HG02571 (cell line): ENCODE results near the gene RBM11.
"Not testable (repeated sequence)": the region's sequence is repeated elsewhere in the genome, so short reads cannot be mapped to it uniquely, and the experiment has no call there.

Experiments used
- ATAC-seq: cut with Tn5 transposase; IDR thresholded peaks from one replicate; pipeline ENCODE4 v1.9.1; 2021; ENCODE audit warnings: mild to moderate bottlenecking, moderate library complexity; ENCODE audit not compliant: unreplicated experiment

Gene RBM11, protein sequence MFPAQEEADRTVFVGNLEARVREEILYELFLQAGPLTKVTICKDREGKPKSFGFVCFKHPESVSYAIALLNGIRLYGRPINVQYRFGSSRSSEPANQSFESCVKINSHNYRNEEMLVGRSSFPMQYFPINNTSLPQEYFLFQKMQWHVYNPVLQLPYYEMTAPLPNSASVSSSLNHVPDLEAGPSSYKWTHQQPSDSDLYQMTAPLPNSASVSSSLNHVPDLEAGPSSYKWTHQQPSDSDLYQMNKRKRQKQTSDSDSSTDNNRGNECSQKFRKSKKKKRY

DNA sequence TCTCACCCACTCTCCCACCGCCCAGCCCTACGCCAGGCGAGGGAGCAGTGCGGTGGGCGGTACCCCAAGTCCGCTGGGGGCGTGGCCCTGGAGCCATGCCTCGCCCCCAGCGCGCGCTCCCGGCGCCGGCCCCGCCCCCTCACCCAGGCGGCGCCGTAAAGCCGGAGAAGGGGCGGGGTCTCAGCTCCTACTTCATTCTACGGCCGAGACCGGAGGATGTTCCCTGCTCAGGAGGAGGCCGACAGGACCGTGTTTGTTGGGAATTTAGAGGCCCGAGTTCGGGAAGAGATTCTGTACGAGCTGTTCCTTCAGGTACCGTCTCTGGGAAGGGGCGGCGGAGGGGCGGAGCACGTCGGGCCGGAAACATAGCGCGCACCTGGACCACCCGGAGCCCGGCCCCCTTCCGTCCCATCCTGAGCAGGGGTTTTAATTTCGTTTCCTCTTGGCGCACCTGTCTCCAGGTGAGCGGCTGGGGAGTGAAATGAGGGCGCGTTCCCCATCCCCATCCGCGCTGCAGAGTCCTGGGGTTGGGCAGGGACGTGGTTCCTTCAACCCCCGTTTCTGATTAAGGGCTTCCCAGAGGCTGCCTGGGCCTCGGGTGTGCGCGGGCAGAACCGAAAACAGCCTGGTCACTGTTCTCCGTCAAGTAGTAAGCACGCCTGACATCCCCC is at the start of gene RBM11:
Gene RBM11 (plus strand): TSS at position 187 of the 671 bp plus-strand sequence. CDS start 30 bp downstream, at position 217.
- peak; percentile 92 for ATAC-seq

DNA sequence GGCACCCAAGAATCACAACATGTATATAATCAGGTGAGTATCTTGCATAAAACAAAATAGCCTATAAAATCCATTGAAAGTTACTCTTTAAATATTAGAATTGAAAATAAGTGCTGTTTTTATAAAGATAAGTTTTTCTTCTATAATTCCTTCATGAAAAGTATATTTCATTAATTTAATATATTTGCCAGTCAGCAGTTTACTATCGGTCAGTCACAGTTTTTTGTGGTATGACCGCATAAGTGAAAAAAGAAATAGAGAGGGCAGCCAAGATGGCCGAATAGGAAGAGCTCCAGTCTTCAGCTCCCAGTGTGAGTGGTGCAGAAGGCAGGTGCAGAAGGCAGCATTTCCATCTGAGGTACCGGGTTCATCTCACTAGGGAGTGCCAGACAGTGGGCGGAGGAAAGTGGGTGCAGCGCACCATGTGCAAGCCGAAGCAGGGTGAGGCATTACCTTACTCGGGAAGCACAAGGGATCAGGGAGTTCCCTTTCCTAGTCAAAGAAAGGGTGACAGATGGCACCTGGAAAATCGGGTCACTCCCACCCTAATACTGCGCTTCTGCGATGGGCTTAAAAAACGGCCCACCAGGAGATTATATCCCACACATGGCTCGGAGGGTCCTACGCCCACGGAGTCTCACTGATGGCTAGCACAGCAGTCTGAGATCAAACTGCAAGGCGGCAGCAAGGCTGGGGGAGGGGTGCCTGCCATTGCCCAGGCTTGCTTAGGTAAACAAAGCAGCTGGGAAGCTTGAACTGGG is 49.3 kb upstream of the RBM11 start:
- not testable (repeated sequence) for ATAC-seq

DNA sequence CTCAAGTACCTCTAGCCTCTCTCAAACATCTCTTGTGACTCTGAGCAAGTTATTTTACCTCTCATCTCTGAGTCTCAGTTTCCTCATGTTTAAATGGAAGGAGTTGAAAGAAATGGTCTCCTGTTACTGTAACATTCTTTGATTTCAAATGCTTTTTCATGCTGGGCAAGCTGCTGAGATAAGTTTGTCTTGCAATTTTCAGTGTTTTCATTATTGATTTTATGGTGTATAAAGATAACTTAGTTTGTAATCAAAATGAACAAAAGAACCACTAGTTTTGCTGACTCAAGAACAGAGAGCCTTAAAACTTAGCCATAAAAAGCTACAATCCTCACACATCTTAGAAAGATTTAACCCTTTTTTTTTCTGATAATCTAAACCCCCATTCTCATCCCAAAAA is 9.7 kb upstream of the RBM11 start:
- no peak for ATAC-seq

DNA sequence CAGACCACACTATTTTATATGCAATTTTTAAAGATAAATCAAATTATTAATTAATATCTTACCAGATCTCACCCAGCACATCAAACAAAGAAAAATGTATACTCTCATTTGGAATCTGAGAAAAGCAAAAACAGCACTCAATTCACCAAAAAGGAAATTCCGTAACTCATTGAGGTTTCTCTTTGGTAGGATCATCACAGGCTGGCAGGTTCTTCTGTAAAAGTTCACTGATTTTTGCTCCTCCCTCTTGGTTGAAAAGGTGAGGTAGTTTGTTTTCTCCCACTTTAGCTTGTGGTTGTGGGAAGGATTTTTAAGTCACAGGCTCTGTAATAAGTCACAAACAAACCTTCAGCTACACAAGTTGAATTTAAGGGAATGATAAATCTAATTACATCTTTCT is 5.2 kb upstream of the RBM11 start, which contains the start of gene LIPI:
Gene LIPI (minus strand): TSS at position 218 of the 400 bp plus-strand sequence. CDS start 110 bp downstream, at position 108.
- no peak for ATAC-seq

DNA sequence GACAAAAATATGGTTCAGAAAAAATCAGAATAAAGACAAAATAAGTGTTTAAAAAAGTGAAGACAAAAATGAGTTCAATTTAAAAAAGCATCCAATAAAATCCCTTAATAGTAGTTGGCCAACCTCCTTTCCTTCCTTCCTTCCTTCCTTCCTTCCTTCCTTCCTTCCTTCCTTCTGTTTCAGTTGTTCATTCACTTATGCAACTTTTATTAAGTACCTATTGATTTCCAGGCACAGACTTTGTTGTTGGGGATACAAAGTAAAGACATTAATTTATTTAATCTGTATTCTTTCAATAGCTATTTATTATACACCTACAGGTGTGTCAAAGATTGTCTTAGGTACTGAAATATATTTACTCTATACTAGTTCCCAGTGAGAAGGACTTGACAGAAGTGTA is 2.8 kb upstream of the RBM11 start:
- ATAC-seq: no peak

DNA sequence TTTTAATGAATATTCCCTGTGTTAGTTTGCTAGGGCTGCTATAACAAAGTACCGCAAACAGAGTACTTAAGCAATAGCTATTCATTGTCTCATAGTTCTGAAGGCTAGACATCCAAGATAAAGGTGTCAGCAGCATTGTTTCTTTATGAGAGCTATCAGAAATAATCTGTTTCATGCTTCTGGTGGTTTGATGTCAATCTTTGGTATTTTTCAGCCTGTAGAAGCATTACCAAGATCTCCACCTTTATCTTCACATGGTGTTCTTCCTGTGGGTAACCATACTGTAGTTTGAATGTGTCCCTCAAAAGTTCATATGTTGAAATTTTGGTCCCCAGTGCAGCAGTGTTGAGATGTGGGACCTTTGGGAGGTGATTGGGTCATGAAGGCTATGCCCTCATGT is 7.4 kb downstream of the RBM11 start:
- no peak for ATAC-seq

DNA sequence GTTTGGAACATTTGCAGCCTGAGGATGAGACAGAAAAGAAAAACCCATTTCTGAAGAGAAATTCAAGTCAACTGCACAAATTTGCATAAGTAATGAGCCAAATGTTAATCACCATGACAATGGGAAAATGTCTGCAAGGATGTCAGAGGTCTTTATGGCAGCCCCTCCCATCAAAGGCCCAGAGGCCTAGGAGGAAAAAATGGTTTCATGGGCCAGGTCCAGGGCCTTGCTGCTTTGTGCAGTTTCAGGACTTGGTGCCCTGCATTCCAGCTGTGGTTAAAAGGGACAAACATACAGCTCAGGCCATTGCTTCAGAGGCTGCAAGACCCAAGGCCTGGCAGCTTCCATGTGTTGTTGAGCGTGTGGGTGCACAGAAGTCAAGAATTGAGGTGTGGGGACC is 13.4 kb downstream of the RBM11 start:
- no peak for ATAC-seq

DNA sequence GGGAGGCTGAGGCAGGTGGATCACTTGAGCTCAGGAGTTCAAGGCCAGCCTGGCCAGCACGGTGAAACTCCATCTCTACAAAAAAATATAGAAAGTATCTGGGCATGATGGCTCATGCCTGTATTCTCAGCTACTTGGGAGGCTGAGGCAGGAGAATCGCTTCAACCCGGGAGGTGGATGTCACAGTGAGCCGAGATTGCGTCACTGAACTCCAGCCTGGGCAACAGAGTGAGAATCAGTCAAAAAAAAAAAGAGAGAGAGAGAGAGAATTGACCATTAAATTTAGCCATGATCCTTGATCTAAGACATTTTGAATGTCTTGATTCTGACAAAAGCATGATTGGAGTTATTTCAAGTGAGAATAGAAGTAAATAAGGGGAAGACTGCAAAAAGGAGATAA is 19.1 kb downstream of the RBM11 start:
- no peak for ATAC-seq

DNA sequence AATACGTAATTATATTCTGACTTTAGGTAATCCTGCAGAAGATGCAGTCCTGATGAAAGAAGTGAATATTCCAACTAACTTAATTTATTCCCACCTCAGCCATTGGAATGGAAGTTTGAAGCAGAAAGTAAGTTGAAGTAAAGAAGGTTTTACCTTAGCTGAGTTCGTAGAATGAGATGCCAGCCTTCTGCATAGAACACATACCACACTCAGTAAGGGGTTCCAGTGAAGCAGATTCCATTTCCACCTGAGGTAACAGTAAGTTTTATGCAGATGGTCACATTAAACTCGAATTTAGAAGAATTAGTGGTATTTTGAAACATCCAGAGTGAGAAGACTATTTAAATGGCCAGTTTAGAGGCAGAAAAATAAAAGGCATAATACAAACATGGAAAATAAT is 20.2 kb downstream of the RBM11 start:
- ATAC-seq: no peak

DNA sequence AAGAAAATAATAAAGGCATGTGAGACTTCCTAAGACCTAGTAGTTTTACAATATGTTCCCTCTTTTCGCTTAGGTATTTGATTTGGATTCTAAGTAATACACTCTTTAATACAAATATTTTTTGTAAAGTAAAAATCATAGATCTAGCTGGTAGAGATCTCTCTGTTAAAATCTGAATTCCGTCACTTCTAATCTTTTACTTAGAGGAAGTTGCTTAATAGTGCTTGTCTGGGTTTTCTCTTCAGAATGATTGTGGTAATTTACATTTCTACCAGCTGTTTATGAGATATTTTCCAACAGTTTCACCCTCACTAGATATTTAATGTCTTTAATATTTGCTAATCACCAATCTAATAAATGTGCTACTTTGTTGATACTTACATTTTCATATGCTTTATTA is 23.3 kb downstream of the RBM11 start:
- no peak for ATAC-seq

DNA sequence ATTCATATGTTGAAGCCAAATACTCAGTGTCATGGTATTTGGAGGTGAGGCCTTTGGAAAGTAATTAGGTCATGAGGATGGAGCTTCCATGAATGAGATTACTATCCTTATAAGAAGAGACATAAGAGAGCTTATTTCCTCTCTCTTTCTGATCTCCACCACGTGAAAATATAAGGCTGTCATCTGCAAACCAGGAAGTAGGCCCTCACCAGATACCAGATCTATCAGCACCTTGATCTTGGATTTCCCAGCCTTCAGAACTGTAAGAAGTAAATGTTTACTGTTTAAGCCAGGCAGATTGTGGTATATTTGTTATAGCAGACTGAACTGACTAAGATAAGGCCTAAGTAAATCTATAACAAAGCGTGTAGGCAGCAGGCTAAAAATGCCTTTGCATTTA is 25.3 kb downstream of the RBM11 start:
- ATAC-seq: no peak

DNA sequence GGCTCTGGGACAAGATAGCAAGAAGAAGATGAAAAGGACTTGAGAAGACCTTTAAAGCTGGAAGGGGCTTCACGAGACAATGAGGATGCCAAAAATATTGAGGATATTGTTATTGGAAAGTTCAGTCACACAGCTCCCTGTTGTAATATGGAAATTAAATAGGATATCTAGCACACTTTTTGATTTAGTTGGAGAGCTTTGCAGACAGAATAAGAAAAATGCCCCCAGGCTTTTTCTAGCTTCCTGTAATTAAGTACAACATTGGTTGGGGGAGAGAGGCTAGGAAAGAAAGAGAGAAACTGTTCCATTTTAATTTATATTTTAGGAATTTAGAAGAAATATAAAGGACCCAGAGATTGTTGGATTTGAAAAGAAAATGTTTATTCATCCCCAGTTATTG is 27.5 kb downstream of the RBM11 start:
- ATAC-seq: no peak

DNA sequence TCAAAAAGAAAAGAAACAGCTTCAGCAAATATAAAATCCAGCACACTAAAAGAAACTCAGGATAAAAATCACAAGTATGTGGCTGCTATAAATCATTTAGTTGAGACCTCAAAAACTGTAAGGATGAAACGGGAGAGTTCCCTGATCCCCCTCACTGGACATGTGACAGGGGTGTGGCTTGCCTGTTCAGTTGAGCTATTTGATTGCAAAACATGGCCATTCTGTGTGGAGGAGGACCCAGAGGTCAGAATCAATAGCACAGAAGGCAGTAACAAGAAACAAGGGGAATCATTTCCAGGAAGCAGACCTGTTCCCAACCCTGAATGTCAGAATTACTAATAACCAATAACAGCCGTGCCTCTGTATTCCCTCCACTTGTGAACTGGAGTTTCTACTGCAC is 27.9 kb downstream of the RBM11 start:
- ATAC-seq: no peak

DNA sequence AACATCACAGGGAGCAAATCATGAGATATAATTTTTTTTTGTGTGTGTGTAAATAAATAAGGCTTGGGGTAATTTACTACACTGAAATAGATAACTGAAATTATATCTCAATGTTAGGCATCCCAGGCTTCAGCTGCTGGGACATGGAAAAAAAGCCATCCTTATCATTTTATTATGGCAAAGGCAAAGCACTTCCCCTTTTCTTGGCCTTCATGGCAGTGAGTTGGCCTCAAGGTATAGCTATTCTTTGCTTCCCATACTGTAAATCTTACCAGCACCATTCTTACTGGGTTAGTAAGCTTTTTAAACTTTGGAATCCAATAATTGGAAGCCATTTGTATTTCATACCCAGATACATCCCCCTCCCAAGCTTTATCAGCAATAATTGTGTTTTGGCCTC is 29.0 kb downstream of the RBM11 start:
- no peak for ATAC-seq

DNA sequence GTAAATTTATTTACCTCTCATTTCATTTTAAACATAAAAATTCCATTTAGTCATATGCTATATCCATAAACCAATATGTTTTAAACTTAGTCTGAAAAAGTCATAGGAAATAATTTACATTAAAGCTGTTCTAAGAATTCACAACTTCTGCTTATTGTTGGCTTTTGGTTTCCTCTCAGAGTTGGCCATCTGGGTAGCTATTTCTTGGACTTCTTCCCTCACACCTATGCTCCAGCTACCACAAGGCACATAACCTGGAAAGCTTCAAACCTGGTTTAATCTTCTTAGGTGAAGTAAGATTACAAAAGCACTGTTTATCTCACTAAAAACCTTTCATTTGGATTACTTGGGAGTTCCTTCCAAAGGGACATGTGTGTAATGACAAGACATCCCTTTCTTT is 29.8 kb downstream of the RBM11 start:
- ATAC-seq: no peak

DNA sequence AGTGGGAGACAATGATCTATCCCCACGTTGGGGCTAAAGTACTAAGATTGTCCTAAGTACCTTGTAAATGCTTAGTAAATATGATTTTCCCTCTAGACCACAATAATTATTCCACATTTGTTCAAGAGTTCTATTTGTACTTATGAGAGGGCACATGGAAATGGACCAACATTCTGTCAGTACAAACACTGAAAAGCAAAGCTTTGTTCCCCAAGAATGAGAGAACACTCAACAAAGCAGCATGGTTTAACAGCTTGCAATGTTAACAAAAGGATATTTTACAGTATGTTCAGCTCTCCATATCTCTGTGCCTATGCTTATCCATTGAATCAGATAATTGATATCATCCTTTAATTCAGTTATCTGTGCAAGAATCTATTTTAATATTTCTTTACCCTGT is 35.4 kb downstream of the RBM11 start:
- no peak for ATAC-seq

DNA sequence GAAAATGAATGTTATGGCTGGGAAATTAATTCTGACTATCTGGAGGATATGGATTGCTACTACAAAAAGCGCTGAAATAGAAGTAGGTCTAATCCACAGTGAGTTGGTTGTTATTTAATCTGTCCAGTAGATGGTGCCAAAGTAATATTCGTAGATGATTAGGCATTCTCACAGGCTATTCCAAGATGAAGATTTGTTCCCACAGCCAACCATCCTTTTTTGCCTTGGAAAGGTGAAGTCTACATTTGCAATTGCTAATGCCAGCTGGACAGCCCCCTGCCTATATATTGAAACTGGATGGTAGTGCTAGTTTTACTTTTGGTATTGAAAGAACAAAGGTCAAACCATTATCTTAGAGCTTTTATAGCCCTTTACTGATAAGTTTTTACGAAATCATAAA is 43.8 kb downstream of the RBM11 start:
- no peak for ATAC-seq

DNA sequence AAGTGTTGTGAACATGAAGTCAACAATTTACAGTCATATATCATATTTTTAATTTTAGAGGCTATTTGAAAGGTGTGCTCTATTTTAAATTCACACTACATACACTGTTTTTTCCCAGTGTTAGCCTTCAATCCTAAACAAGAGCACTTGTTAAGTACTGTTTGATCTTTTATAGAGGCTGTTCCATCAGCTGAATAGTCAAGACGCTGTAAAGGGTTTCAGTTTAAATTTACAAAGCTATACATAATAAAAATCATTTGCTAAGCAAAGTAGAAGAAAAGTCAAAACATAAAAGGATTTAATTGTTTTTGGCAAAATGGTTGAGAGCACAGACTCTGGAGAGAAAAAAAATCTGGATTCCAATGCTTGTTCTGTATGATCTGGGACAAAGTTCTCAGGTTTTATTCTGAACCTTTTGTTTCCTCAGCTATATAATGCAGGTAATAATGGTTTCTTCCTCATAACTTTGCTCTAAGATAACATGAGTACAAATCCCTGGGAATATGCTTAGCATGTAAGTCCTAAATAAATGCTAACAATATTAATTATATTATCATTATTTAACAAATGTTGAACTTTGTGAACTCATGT is 44.3 kb downstream of the RBM11 start:
- no peak for ATAC-seq

DNA sequence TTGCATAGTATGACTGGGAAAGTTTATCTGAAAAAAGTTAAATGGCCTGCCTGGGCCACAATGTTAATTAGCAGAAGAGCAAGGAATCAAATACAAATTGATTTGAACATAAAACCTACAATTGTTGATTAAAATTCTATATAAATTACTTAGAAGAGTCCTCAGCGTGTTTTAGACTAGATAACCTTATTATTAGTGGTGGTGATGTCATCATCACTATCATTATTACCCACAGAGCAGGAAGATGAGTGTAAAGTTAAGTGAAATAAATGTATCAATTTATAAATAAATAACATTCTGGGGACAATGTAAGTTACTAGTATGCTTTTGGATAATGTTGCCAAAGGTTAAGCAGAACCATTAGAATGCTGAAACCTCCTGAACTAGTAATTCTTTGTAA is 46.1 kb downstream of the RBM11 start:
- no peak for ATAC-seq

DNA sequence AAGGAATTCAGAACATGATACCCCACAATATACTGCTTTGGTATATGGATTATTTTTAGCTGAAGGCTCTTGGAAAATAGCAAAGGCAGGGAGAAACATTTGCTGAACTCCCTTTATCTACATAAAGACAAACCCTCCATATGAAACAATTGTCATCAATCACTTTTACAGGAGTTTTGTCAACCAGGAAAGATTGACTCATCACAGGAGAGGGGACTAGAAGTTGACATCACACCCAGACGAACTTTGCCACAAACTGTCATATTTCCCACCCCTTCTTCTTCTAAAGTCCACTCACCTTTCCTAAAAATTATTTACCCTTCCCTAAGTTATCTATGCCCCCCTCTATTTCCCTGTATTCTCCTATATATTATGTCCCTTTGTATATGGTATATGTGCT is 47.9 kb downstream of the RBM11 start:
- ATAC-seq: no peak

DNA sequence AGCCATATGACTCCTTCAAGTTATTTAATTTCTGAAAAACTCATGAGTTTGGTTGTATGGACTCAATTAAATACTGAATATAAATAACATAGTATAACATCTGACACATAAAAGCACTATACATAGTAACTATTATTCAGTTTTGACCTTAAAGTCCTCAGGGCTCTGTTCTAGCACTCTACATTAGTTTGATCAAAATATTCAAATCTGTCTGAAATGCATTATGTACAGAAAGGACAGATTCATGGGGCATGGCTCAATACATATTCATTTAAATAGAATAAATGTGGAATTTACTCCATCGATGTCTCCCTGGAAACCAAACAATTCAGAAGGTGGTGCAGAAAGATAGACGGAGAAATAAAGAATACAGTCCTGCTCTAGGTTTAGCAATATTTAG is 49.1 kb downstream of the RBM11 start:
- ATAC-seq: no peak

DNA sequence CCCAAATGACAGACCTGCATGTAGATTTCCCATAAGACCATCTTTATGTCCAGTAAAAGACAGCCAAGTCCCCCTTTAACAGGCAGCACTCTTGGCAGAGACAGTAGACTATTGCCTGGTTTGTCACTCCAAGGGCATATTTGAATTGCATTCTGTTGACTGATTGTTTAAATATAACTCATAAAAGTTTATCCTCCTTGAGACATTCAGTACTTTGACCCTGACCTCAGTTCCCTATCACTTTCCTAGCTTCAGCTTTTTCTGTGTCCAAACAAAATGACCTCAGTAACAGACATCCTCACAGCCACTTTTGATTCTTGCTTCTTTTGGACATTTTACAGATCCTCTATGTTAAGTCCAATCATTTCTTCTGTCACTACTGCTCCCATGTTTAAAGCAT is 51.1 kb downstream of the RBM11 start:
- ATAC-seq: no peak
